SK-N-SH treated with all-trans-retinoic acid at 6 μM for 48 hours (cell line): ENCODE measurements around the gene PLEKHF1.
"Not testable (repeated sequence)": the region's sequence is repeated elsewhere in the genome, so short reads cannot be mapped to it uniquely, and the experiment has no call there.

ENCODE experiments used
- ATAC-seq: fragments of 200-7000 bp; cut with Tn5 transposase; 3 replicates; pipeline ENCODE4 v1.9.1; 2020; ENCODE audit warnings: mild to moderate bottlenecking, moderate library complexity
- BACH2 ChIP-seq: fragments of 250-450 bp; sonication (Bioruptor Pico); IDR thresholded peaks from 2 replicates; pipeline ENCODE4 v1.9.0; 2021; ENCODE audit warnings: mild to moderate bottlenecking, borderline replicate concordance
- CREB5 ChIP-seq: fragments of 250-450 bp; sonication (Bioruptor Pico); IDR thresholded peaks from 2 replicates; pipeline ENCODE4 v1.5.1; 2020; ENCODE audit warnings: low read depth, mild to moderate bottlenecking, moderate library complexity
- CSRNP3 ChIP-seq: fragments of 250-450 bp; sonication (Bioruptor Pico); IDR thresholded peaks from 2 replicates; pipeline ENCODE4 v1.5.1; 2021; ENCODE audit warnings: mild to moderate bottlenecking, moderate library complexity
- ESRRG ChIP-seq: fragments of 250-450 bp; sonication (Bioruptor Pico); IDR thresholded peaks from 2 replicates; pipeline ENCODE4 v1.6.1; 2021; ENCODE audit warnings: mild to moderate bottlenecking
- GLIS3 ChIP-seq: fragments of 250-450 bp; sonication (Bioruptor Pico); IDR thresholded peaks from 2 replicates; pipeline ENCODE4 v1.5.0; 2020; ENCODE audit warnings: mild to moderate bottlenecking, moderate library complexity
- ISL1 ChIP-seq: fragments of 250-450 bp; sonication (Bioruptor Pico); IDR thresholded peaks from 2 replicates; pipeline ENCODE4 v2.1.2; 2022; ENCODE audit warnings: mild to moderate bottlenecking, moderate library complexity
- OSR1 ChIP-seq: fragments of 250-450 bp; sonication (Bioruptor Pico); IDR thresholded peaks from 2 replicates; pipeline ENCODE4 v1.8.0; 2022; ENCODE audit warnings: moderate library complexity, mild to moderate bottlenecking, inconsistent platforms
- PATZ1 ChIP-seq: fragments of 250-450 bp; sonication (Bioruptor Pico); IDR thresholded peaks from 2 replicates; pipeline ENCODE4 v1.8.0; 2020; ENCODE audit warnings: mild to moderate bottlenecking, moderate library complexity, borderline replicate concordance
- PPARA ChIP-seq: fragments of 250-450 bp; sonication (Bioruptor Pico); IDR thresholded peaks from 2 replicates; pipeline ENCODE4 v1.5.0; 2020; ENCODE audit warnings: mild to moderate bottlenecking, borderline replicate concordance
- RARB ChIP-seq: fragments of 250-450 bp; sonication (Bioruptor Pico); IDR thresholded peaks from 2 replicates; pipeline ENCODE4 v1.8.0; 2021; ENCODE audit warnings: mild to moderate bottlenecking, moderate library complexity
- TCF4 ChIP-seq: fragments of 250-450 bp; sonication (Bioruptor Pico); IDR thresholded peaks from 2 replicates; pipeline ENCODE4 v1.8.0; 2021; ENCODE audit warnings: mild to moderate bottlenecking, moderate library complexity, borderline replicate concordance
- TSHZ2 ChIP-seq: fragments of 250-450 bp; sonication (Bioruptor Pico); IDR thresholded peaks from 2 replicates; pipeline ENCODE4 v1.5.0; 2020; ENCODE audit warnings: mild to moderate bottlenecking, moderate library complexity
- ZC3H10 ChIP-seq: fragments of 250-450 bp; sonication (Bioruptor Pico); IDR thresholded peaks from 2 replicates; pipeline ENCODE4 v1.5.1; 2021; ENCODE audit warnings: mild to moderate bottlenecking, moderate library complexity
- ZFP3 ChIP-seq: fragments of 250-450 bp; sonication (Bioruptor Pico); IDR thresholded peaks from 2 replicates; pipeline ENCODE4 v1.5.0; 2020; ENCODE audit warnings: mild to moderate bottlenecking, moderate library complexity
- ZFP30 ChIP-seq: fragments of 450-650 bp; formaldehyde crosslinking; IDR thresholded peaks from 2 replicates; pipeline ENCODE4 v1.5.0; 2022; ENCODE audit warnings: mild to moderate bottlenecking, moderate library complexity
- ZNF565 ChIP-seq: fragments of 450-650 bp; formaldehyde crosslinking; conservative IDR thresholded peaks from 2 replicates; pipeline ENCODE4 v1.5.0; 2020; ENCODE audit warnings: low read depth, mild to moderate bottlenecking, moderate library complexity
- ZNF8 ChIP-seq: fragments of 450-650 bp; formaldehyde crosslinking; IDR thresholded peaks from 2 replicates; pipeline ENCODE4 v1.5.0; 2020; ENCODE audit warnings: mild to moderate bottlenecking, moderate library complexity

The PLEKHF1 gene

GRCh38 chr19:29706635-29707034, 41.4 kb downstream of the PLEKHF1 start:
- TF ChIP-seq PPARA (CRISPR knock-in tag) (no peak), CREB5 (CRISPR knock-in tag) (no peak), ZNF565 (CRISPR knock-in tag) (no peak), RARB (CRISPR knock-in tag) (no peak), TCF4 (CRISPR knock-in tag) (no peak), PATZ1 (CRISPR knock-in tag) (no peak), ZNF8 (CRISPR knock-in tag) (no peak), ESRRG (CRISPR knock-in tag) (no peak)
- TF ChIP-seq, all 23 proteins: peak for 0
- no peak for ATAC-seq

- TF ChIP-seq GLIS3 (CRISPR knock-in tag): no peak
- TF ChIP-seq ZFP30 (CRISPR knock-in tag): no peak
- no peak for TF ChIP-seq TSHZ2
- no peak for TF ChIP-seq CSRNP3 (CRISPR knock-in tag)
- no peak for TF ChIP-seq CREB5 (CRISPR knock-in tag)
- TF ChIP-seq ISL1 (CRISPR knock-in tag): no peak
- TF ChIP-seq ZC3H10 (CRISPR knock-in tag): no peak
- no peak for TF ChIP-seq BACH2 (CRISPR knock-in tag)
- TF ChIP-seq ZFP3: no peak
- TF ChIP-seq OSR1: no peak
- TF ChIP-seq RARB (CRISPR knock-in tag): no peak
- no peak for TF ChIP-seq PATZ1 (CRISPR knock-in tag)
- no peak for ATAC-seq
Measured at GRCh38 chr19:29708554-29709439, 43.5 kb downstream of the PLEKHF1 start.

GRCh38 chr19:29709440-29709798, 44.2 kb downstream of the PLEKHF1 start:
- ATAC-seq: not testable (repeated sequence)
